ENCODE data around the gene ARHGAP6.

Gene ARHGAP6

GRCh38 chrX:11331788-11332187, 333.9 kb downstream of the ARHGAP6 start:
- in situ Hi-C loops (cut with HindIII; ENCODE audit: low sequenced_read_pairs), result no loop called here
- DNase-seq (ENCODE audit: low read depth), result no peak
- no peak for TF ChIP-seq CTCF (IDR thresholded peaks at IDR 0.05; ENCODE audit: low read depth, low read length, missing control alignments)
- no peak overlapping the region for H3K4me3 ChIP-seq (ENCODE audit: low read depth, low read length)

GRCh38 chrX:11329021-11329420, 336.7 kb downstream of the ARHGAP6 start:
- no peak for DNase-seq (ENCODE audit: low read depth)
- H3K4me3 ChIP-seq (ENCODE audit: low read depth, low read length), result no peak overlapping the region
- in situ Hi-C loops (cut with HindIII; ENCODE audit: low sequenced_read_pairs), result no loop called here
- no peak for TF ChIP-seq CTCF (IDR thresholded peaks at IDR 0.05; ENCODE audit: low read depth, low read length, missing control alignments)

GRCh38 chrX:11328134-11328533, 337.6 kb downstream of the ARHGAP6 start:
- H3K4me3 ChIP-seq (ENCODE audit: low read depth, low read length), result no peak overlapping the region
- no peak for DNase-seq (ENCODE audit: low read depth)
- TF ChIP-seq CTCF (IDR thresholded peaks at IDR 0.05; ENCODE audit: low read depth, low read length, missing control alignments), result no peak
- in situ Hi-C loops (cut with HindIII; ENCODE audit: low sequenced_read_pairs), result no loop called here

- TF ChIP-seq CTCF (IDR thresholded peaks at IDR 0.05; ENCODE audit: low read depth, low read length, missing control alignments), result no peak
- no peak for DNase-seq (ENCODE audit: low read depth)
- in situ Hi-C loops (cut with HindIII; ENCODE audit: low sequenced_read_pairs), result no loop called here
Measured at GRCh38 chrX:11321986-11322385, 343.7 kb downstream of the ARHGAP6 start.

GRCh38 chrX:11319806-11320520, 345.8 kb downstream of the ARHGAP6 start:
- TF ChIP-seq CTCF (IDR thresholded peaks at IDR 0.05; ENCODE audit: low read depth, low read length, missing control alignments), result no peak
- no peak for DNase-seq (ENCODE audit: low read depth)
- H3K4me3 ChIP-seq (ENCODE audit: low read depth, low read length), result no peak overlapping the region
- in situ Hi-C loops (cut with HindIII; ENCODE audit: low sequenced_read_pairs), result no loop called here

More at GRCh38 chrX:11321986-11322385, 343.7 kb downstream of the ARHGAP6 start:
- H3K4me3 ChIP-seq (ENCODE audit: low read depth, low read length), result no peak overlapping the region

- DNase-seq (ENCODE audit: low read depth), result no peak
- no peak for TF ChIP-seq CTCF (IDR thresholded peaks at IDR 0.05; ENCODE audit: low read depth, low read length, missing control alignments)
- no peak overlapping the region for H3K4me3 ChIP-seq (ENCODE audit: low read depth, low read length)
- in situ Hi-C loops (cut with HindIII; ENCODE audit: low sequenced_read_pairs), result no loop called here
Measured at GRCh38 chrX:11311706-11312105, 354.0 kb downstream of the ARHGAP6 start.
